GM19438 (cell line): ENCODE data around the gene ECI1.
A peak's percentile ranks its signal among the peaks of the same experiment; 100 is the strongest.
"Not testable (repeated sequence)": the region's sequence is repeated elsewhere in the genome, so short reads cannot be mapped to it uniquely, and the experiment has no call there.

Experiments used
- ATAC-seq: cut with Tn5 transposase; IDR thresholded peaks from one replicate; pipeline ENCODE4 v1.9.1; 2021; ENCODE audit warnings: low read depth; ENCODE audit not compliant: unreplicated experiment

Gene ECI1

DNA sequence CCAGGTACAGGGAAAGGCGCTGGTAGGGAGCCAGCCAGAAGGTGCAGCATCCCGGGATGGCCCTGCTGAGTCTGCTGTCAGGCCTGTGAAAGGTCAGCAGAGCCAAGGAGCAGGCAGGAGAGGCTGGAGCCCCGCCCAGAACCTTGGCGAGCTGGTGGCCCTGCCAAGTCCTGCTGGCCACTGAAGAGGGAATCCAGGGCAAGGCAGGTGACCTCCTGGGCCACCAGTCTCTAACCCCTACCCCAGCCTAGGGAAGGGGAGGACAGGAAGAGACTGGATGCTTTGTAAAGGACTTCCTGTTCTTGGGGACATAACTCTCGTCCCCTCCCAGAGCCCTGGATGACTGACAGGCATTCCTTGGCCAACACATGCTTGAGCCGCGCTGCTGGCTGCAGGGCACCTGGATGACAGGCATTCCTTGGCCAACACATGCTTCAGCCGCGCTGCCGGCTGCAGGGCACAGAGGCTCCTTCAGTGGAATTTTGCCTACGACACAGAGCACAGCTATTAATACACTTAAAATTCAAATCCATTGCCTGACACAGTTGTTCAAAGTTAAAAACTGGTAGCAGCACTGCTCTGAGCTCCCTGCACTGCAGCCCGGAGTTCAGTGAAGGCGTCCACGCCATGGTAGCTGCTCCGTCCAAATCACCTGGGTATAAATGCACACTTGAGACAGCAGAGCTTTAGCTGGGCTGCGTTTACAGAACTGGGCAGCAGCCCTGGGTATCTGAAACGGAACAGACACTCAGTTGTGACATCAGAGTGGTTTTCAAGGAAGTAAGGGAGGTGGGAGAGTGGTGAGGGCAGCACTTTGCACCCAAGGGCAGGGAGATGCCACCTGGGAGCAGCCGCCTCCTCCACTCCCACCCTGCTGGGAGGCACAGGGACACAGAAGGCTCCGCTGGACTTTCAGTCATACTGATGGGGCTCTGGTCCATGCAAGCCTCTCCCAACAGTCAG lies 38.7 kb downstream of the ECI1 start:
- ATAC-seq = no peak

DNA sequence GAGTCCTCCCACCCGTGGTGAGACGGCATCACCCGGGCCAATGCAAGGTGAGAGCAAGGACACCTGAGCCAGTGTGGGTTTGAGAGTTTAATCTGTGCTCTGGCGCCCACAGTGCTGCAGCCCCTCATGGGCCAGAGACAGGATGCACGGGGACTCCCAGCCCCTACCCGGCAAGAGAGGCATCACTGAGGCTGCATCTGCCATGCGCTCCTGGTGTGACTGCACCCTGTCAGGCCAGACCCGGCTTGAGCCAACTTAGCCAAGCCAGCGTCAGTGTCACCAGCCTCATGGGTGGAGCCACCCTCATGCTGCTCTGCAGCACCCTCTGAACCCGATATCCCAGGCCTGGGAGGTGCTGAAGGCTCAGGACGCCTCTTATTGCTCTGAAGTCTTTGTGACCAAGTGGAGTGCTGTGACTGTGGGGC lies 39.5 kb downstream of the ECI1 start:
- no peak for ATAC-seq

DNA sequence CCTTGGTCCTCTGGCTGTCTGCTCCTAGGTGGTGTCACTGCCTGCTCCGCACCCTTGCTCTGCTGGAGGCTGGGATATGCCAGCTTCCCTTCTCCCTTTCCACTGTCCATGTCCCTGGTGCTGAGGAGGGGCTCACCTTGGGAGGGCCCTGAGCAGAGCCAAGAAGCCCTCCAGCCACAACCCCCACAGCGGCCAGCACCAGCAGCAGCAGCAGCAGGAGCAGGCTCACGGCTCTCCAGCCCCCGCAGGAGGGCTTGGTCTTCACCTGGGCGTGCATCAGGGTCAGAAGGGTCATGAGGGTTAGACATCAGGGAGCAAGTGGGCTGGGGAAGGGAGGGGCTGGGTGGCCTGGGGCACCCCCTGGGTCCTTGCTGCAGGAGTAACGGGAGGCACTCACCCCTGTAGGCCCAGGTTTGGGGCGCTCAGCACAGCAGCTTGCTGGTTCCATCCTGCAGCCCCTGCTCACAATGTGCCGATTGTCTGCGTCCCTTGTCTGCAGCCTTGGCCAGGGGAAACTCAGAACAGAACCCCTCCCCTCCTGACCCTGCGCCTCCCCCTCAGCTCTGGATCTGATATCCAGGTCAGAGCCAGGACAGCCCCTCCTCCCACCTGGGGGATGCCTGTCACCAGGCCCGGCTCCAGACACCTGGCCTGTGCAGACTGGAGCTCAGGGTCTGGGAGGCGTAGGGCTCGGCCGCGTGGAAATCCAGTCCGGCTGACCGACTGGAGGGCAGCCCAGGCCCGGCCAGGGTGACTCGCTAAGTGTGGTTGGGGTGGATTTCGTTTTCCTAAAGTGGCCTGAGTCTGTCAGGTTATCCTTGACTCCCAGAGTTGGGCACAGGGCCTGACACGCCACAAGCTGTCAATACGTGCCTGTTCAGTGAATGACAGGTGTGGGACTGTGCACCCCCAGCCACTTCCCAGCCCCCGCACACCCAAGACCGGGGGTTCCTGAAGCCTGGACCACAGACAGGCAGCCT lies 40.7 kb downstream of the ECI1 start, which contains the start of gene BRICD5:
Gene BRICD5, minus strand, starts transcription at position 478 of the 980 bp plus-strand sequence. Its CDS starts 30 bp downstream, at position 448.
- ATAC-seq = no peak

GRCh38 chr16:2210009-2210332 lies 41.4 kb downstream of the ECI1 start:
- no peak for ATAC-seq

DNA sequence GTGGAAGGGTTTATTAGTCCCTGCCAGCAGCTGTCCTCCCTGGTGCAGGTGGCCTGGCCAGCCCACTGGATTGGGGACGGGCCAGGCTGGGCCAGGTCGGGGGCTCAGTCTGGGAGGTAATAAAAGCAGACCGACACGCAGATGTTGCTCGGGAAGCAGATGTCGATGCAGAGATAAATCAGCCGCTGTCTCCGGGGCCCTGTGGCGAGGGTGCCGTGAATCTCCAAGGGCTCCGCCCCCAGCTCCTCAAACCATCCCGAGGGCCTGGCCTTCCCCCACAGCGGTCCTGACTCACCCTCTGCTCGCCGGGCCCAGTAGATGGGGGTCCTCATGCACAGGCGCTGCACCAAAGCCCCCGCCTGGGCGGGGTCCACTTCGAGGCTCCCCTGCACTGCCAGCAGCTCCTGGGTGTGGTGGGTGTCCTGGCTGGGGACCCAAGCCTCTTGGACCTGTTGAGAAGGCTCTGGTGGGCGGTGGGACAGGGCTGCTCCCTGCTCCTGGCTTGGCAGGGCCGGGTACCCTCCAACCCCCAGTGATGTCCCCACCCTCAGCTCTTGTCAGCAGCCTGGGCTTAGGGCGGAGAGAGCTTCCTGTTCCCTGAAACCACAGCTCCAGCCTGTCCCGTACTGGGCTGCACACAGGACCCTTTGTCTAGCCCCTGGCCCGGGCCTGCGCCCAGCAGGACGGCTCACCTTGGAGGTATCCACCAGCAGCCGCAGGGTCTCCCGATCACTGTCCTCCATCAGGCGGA lies 42.0 kb downstream of the ECI1 start:
- no peak for ATAC-seq

- no peak for ATAC-seq
Observed at GRCh38 chr16:2208772-2209171, 42.6 kb downstream of the ECI1 start.

DNA sequence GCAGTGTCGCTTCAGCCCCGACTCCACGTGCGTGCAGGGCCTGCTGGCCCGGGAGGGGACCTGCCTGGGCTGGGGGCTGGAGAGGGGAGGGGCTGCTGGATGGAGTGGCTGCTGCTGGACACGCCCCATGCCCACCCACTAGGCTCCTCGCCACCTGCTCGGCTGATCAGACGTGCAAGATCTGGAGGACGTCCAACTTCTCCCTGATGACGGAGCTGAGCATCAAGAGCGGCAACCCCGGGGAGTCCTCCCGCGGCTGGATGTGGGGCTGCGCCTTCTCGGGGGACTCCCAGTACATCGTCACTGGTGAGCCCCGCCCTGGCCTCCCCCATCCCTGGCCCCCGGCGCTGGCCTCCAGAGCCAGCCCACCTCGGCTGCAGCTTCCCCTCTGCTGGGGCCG lies 43.1 kb downstream of the ECI1 start:
- ATAC-seq = no peak

GRCh38 chr16:2207872-2208271 lies 43.5 kb downstream of the ECI1 start:
- no peak for ATAC-seq

GRCh38 chr16:2206780-2207433 lies 44.5 kb downstream of the ECI1 start:
- no peak for ATAC-seq

GRCh38 chr16:2206420-2206779 lies 45.0 kb downstream of the ECI1 start:
- no peak for ATAC-seq

DNA sequence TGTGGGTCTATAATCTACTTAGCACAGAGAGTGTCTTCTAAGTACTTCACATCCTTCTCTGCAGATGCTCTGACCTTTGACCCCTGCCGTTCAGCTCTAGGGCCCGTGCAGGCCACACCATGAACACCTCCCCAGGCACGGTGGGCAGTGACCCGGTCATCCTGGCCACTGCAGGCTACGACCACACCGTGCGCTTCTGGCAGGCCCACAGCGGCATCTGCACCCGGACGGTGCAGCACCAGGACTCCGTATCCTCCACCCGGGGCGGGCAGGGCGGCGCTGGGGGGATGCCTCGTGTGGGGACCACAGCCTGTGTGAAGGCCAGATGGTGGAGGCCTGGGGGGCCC lies 45.4 kb downstream of the ECI1 start:
- ATAC-seq = peak; percentile 11

DNA sequence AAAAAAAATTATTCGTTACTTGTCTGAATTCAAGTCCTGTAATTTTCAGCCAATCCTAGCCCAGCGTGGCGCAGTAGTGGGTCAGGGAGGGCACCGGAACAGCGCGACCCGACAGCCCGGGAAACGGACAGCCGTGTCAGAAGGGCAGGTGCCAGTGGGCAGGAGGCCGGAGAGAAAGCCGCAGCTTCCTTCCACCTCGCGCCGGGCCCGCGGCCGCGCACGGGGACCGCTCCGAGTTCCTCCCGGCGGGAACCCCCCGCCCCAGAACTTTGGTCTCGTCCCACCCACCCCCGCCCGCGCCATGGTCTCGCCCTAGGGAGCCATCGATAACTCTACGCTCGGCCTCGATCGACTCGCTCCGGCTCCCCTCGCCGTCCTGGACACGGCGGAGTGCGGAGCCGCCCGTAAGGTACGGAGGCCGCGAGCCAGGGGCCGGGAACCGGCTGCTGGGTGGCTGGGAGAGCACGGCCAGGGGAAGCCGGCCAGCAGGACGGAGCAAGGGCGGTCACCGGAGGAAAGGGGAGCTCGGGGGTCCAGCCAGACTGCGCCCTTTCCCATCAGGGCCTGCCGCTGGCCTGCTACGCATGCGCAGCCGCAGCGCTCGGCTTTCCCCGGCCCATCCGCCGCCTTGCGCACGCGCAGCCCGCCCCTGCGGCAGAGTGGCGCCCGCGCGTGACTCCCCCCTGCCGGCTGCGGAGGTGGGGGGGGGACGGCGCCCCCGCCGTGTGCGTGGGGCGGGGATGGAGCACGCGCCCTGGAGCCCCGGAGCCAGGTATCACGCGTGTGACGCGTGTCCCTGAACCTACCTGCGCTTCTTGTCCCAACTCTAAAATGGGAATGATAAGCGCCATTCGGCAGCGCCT lies 46.1 kb downstream of the ECI1 start, which contains the start of gene MLST8:
Gene MLST8, plus strand, starts transcription at position 351 of the 863 bp plus-strand sequence. CDS start 632 bp downstream, outside the sequence.
- ATAC-seq = peak; percentile 66

- ATAC-seq = no peak
Observed at GRCh38 chr16:2204416-2205103, 46.8 kb downstream of the ECI1 start.

GRCh38 chr16:2203119-2203688 lies 48.2 kb downstream of the ECI1 start:
- not testable (repeated sequence) for ATAC-seq

DNA sequence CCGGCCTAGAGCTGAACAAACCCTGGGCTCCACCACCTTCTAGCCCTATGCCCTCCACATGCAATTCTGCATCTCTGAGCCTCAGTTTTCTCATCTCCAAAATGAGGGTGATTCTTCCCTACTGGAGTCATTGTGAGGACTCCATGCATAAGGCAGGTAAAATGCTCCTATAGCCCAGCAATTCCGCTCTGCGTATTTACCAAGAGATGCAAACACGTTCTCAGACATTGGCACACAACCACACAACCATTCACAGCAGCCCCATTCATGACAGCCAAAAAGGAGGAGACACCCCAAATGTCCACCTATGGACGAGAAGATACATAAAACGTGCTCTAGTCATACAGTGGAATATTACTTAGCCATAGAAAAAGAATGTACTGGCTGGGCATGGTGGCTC lies 51.1 kb downstream of the ECI1 start:
- ATAC-seq = no peak

DNA sequence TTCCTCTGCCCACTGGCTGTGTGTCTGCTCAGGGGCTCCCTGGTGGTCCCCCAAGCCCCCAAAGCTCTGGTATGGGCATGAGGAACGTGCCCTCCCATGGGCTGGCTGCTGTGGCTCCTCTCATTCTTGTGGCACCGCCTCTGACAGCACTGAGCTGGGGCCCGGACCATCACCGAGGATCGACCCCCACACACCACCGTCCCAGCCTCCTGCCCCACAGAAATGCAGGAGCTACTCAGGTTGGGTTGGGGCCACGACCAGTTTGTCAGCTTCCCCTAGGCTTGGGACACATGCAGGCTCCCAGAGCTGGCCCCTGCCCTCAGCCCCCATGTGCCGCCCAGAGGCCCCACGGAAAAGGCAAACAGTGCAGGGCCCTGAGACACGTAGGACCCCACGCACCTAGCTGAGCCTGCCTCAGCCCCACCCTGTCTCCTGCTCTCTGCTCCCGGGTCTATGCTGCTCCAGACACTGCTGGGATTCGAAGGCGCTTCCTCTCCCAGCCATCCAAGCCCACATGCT lies 51.7 kb downstream of the ECI1 start:
- ATAC-seq = no peak

GRCh38 chr16:2199095-2199494 lies 52.3 kb downstream of the ECI1 start:
- ATAC-seq = no peak

DNA sequence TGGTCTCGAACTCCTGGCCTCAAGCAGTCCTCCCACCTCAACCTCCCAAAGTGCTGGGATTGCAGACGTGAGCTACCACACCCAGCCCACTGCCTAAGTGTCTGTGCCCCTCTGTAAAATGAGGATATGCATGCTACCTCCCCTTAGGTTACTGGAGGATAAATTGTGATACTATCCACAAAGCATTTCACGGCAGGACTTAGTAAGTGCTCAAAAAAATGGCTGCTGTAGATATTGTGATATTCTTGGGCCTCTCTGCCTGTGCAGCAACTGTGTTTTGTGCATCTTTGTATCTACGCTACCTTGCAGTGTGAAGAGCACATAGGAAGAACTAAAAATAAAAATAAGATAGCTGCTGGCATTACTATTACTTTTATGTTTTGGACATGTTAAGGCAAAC lies 53.1 kb downstream of the ECI1 start:
- ATAC-seq = no peak
